Activated T-helper 1 cell treated with anti-CD3 and anti-CD28 coated beads, Interleukin-2, amount 50 U/mL, for 16 hours (primary cell): ENCODE data around the gene CLSTN2.

Experiments used
- DNase-seq, 2 donors: peaks; one replicate each; pipeline ENCODE4 v3.0.0-alpha.2; 2020; ENCODE audit warnings: low read depth in 1 of 2, low spot score in 1 of 2

Gene CLSTN2

GRCh38 chr3:140178482-140178881, 243.5 kb downstream of the CLSTN2 start:
- DNase-seq, result no peak

- DNase-seq, result no peak
These were observed 245.6 kb downstream of the CLSTN2 start for GRCh38 chr3:140180603-140181002.

GRCh38 chr3:140185375-140185774, 250.4 kb downstream of the CLSTN2 start:
- no peak for DNase-seq

GRCh38 chr3:140186421-140186920, 251.5 kb downstream of the CLSTN2 start:
- no peak for DNase-seq

DNA sequence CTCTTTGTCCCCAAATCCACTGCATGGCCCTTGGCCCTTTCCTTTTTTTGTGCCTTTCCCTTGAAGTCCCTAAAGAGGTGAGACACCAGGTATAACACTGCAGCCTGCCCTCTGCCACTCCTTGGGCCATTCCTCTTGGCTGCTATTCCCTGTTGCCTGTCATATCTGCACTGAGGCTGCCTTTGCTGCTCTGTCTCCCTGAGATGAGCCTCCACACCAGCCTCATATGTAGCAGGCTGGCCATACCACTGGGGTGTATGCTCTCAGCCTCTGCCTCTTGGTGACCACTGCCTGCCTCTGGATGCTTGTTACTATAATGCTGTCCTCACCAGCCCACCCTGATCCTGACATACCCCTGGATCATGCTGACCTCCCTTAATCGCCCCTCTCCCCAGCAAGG, 252.0 kb downstream of the CLSTN2 start:
- no peak for DNase-seq

- no peak for DNase-seq
These were observed 252.8 kb downstream of the CLSTN2 start for GRCh38 chr3:140187656-140188221.

- no peak for DNase-seq
These were observed 253.3 kb downstream of the CLSTN2 start for GRCh38 chr3:140188285-140188684.

- no peak for DNase-seq
These were observed 254.3 kb downstream of the CLSTN2 start for GRCh38 chr3:140189267-140189666.

GRCh38 chr3:140189976-140190375, 255.0 kb downstream of the CLSTN2 start:
- no peak for DNase-seq

DNA sequence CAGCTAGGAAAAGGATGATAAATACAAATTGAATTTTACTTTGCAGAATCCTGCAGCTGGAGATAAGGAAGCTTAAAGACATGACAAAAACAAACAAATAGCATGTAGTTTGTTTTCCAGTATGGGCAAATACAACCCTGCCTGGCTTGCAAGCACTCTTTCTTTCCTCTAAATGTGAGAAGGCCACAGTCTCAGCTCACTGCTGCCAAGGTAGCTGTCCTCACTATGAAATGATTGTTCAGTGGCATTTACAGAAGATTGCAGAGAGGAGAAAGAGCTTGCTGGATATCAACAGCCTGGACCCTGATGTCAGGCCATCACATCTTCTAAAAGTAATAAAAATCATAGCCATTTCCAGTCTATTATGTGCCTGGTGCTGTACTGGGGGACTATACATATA, 262.0 kb downstream of the CLSTN2 start:
- no peak for DNase-seq

DNA sequence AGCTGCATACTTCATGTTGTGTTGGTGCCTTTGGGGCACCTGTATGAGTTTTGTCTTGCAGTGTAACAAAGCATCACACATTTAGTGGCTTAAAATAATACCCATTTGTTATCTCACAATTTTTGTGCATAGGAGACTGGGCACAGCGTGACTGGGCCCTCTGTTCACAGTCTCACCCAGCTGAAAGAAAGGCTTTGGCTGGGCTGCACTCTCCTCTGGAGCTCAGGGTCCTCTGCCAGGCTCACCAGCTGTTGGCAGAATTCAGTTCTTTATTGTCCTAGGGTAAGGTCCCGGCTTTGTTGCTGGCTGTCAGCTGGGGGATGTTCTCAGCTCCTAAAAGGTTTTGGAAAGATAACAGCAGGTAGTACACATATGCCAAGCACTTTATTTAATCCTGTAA, 263.3 kb downstream of the CLSTN2 start:
- no peak for DNase-seq

GRCh38 chr3:140199008-140199407, 264.0 kb downstream of the CLSTN2 start:
- no peak for DNase-seq

GRCh38 chr3:140199743-140200142, 264.8 kb downstream of the CLSTN2 start:
- no peak for DNase-seq

DNA sequence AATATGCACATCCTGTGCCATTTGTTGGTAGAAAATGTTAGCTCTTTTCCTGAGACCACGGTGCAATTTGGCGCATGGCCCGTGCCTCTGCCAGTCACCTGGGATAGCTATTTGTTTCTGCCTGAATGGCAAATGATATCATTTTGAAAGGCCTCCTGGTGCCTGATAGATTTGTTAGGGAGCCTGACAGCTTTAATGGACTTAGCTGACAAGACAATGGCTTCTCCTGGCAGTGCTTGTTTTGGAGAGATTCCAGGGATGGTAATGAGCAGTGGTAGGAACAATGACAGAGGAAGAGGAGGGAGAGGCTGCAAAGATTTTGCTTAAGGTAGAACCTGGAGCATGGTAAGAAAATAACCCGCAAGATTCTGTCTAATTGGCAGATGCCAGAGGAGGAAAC, 268.5 kb downstream of the CLSTN2 start:
- no peak for DNase-seq

DNA sequence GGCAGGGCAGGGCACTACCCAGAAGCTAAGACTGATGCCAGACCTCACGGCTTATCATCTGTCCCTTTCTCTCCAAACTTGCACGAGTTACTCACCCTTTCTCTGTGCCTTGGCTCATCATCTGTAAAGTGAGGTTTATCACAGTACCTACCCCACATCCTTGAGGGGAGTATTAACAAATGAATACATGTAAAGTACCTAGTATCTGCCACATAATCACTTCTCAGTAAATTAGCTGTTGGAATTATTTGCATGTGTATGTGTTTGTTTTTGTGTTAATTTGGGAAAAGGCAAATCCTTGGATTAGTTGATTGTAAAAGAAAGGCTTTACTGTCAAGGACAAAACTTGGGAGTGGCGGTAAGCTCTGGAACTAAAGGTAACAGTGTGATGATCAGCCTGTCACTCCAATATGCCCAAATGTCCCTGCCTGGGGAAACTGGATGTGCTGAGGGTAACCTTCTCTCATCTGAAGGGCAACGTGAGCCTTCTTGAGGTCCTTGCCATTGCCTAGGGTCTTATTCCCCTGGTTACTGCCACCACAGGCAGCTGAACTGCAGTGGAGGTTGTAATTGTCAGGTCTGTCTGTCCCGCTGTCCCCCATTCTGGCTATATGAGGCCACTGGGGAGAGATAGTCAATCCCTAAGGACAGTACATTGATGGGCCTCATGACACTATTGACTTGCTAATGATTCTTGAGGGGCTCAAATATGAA, 269.4 kb downstream of the CLSTN2 start:
- DNase-seq, result no peak

GRCh38 chr3:140205598-140205997, 270.6 kb downstream of the CLSTN2 start:
- DNase-seq, result no peak

GRCh38 chr3:140206196-140207040, 271.4 kb downstream of the CLSTN2 start:
- DNase-seq, result no peak

DNA sequence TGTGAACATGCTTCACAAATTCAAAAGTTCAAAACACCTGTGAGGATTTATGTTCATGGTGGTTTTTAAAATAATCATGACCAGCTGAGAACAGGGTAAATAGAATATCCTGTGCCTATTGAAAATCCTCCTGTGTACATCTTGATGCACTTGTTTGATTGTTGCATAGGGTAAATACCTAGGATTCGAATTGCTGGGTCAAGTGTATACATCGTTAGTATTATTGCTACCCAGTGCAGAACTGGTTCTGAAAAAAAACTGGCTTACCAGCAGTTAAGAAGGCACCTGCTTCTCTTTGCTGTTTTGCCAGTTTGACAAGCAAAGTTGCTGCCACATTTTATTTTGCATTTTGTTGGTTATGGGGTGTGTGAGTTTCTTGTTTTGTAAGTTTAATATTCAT, 272.6 kb downstream of the CLSTN2 start:
- DNase-seq, result no peak

GRCh38 chr3:140216249-140216648, 281.3 kb downstream of the CLSTN2 start:
- DNase-seq, result no peak

- no peak for DNase-seq
These were observed 284.3 kb downstream of the CLSTN2 start for GRCh38 chr3:140219291-140219690.

DNA sequence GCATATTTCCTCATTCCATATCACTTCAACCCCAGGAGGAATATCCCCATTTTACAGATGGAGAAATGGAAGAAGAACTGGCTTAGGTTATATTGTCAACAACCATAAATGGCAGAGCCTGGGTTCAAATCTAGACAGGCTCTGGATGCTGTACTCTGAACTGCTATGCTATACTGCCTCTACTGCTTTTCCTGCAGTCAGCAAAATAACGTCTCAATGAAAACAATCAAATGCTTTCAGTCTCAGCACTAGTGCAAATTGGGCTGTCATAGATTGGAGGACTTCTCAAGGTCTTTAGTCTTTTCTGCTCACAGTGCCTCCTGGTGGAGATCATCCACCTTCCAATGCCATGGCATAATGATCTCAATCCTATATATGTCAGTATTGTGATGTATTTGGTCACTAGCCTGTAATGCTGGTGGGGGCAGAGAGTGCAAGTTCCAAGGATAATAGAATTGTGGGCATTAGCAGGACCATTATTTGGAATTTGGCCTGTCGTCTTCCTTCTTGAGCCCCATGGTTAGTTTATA, 285.0 kb downstream of the CLSTN2 start:
- no peak for DNase-seq

DNA sequence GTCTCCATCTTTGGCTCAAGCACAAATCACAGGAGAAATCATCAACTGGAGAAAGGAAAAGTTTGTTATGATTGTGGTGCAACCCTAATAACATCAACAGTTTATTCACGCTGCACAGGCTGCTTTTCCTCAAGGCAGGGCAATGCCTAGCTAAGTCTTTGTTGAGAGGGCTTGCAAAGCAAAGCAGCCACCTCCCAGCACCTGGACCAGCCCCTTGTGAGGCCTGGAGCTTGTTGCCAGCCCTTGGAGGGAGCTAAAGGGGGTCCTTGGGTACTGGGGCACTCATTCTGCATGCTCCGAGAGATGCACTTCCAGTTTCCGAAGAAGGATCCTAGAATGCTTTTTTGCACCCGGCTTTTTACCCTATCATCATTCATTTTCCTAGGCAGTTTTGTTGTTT, 288.2 kb downstream of the CLSTN2 start:
- DNase-seq, result no peak
